HG03066 (cell line): ENCODE measurements around the gene MKX.

Experiments used
- ATAC-seq: cut with Tn5 transposase; IDR thresholded peaks from one replicate; pipeline ENCODE4 v1.9.1; 2021; ENCODE audit warnings: low read depth; ENCODE audit not compliant: unreplicated experiment

MKX gene

GRCh38 chr10:27742195-27743011 is 3.2 kb downstream of the MKX start:
- peak; percentile 87 for ATAC-seq

GRCh38 chr10:27741173-27742091 is 4.2 kb downstream of the MKX start:
- no peak for ATAC-seq

- no peak for ATAC-seq
Measured at GRCh38 chr10:27736396-27736795, 9.2 kb downstream of the MKX start.

- no peak for ATAC-seq
Measured at GRCh38 chr10:27730041-27730440, 15.6 kb downstream of the MKX start.

GRCh38 chr10:27728338-27728737 is 17.3 kb downstream of the MKX start:
- ATAC-seq = no peak

GRCh38 chr10:27724287-27724686 is 21.3 kb downstream of the MKX start:
- ATAC-seq = no peak

- ATAC-seq = no peak
Measured at GRCh38 chr10:27723436-27723835, 22.2 kb downstream of the MKX start.

GRCh38 chr10:27720529-27720928 is 25.1 kb downstream of the MKX start:
- no peak for ATAC-seq

- ATAC-seq = no peak
Measured at GRCh38 chr10:27719052-27719451, 26.6 kb downstream of the MKX start.

GRCh38 chr10:27717861-27718260 is 27.8 kb downstream of the MKX start:
- ATAC-seq = no peak

- ATAC-seq = no peak
Measured at GRCh38 chr10:27717224-27717623, 28.4 kb downstream of the MKX start.

GRCh38 chr10:27716521-27716920 is 29.1 kb downstream of the MKX start:
- ATAC-seq = no peak

- no peak for ATAC-seq
Measured at GRCh38 chr10:27715505-27715904, 30.1 kb downstream of the MKX start.

GRCh38 chr10:27714349-27714748 is 31.3 kb downstream of the MKX start:
- ATAC-seq = no peak

- no peak for ATAC-seq
Measured at GRCh38 chr10:27713941-27714340, 31.7 kb downstream of the MKX start.

- no peak for ATAC-seq
Measured at GRCh38 chr10:27710014-27710413, 35.6 kb downstream of the MKX start.

- ATAC-seq = no peak
Measured at GRCh38 chr10:27709304-27709703, 36.3 kb downstream of the MKX start.

GRCh38 chr10:27701938-27702537 is 43.6 kb downstream of the MKX start:
- no peak for ATAC-seq

GRCh38 chr10:27699776-27700175 is 45.8 kb downstream of the MKX start:
- no peak for ATAC-seq

- no peak for ATAC-seq
Measured at GRCh38 chr10:27698961-27699360, 46.7 kb downstream of the MKX start.

GRCh38 chr10:27696466-27696865 is 49.2 kb downstream of the MKX start:
- ATAC-seq = no peak
